ENCODE results near the gene ATL2. TPM values are rescaled to one million over a fixed set of nuclear protein-coding genes. Genes with fewer than 3 reads are reported as not detected.

Gene ATL2
- polyA plus RNA-seq, 3 donors = 7.8 to 28.3 (median 10.8) TPM

DNA sequence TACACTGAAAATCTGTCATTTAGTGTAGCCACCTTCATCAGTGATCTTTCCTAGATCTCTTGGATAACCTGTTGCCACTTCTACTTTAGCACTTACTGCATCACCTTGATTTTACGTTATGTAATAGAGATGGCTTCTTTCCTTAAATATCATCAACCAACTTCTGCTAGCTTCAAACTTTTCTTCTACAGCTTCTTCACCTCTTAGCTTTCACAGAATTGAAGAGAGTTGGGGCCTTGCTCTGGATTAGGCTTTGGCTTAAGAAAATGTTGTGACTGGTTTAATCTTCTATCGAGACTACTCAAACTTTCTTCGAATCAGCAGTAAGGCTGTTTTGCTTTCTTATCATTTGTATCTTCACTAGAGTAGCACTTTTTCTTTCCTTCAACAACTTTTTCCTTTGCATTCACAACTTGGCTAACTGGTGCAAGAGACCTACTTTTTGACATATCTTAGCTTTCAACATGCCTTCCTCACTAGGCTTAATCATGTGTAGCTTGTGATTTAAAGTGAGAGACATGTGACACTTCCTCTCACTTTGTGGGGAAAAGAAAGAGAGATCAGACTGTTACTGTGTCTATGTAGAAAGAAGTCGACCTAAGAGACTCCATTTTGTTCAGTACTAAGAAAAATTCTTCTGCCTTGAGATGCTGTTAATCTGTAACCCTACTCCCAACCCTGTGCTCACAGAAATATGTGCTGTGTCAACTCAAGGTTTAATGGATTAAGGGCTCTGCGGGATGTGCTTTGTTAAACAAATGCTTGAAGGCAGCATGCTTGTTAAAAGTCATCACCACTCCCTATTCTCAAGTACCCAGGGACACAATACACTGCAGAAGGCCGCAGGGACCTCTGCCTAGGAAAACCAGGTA, 99.6 kb downstream of the ATL2 start:
- Histone ChIP-seq H3K4me1 (ENCODE audit: control insufficient read depth in 1 of 2, insufficient read depth in 2 of 2, low read length in 2 of 2) (peaks cover 3 to 8% of the 10 kb centered on the region in 2 donors), H3K9ac (ENCODE audit: insufficient read depth, low read length, poor library complexity, severe bottlenecking) (no peak overlapping the region), H4K20me1 (ENCODE audit: insufficient read depth, low read length) (no peaks in the 10 kb centered on the region), H3K4me2 (replicated peaks; ENCODE audit: extremely low read depth, low read length, poor library complexity, severe bottlenecking) (no peak overlapping the region), H3K36me3 (replicated peaks in 1 of 2; ENCODE audit: control insufficient read depth in 1 of 2, insufficient read depth in 2 of 2, low read length in 2 of 2) (no peaks in the 10 kb centered on the region), H3K27ac (ENCODE audit: low read depth in 1 of 2, low read length in 2 of 2) (no peak overlapping the region), H3K9me3 (replicated peaks in 1 of 2; ENCODE audit: control insufficient read depth in 1 of 2, insufficient read depth in 1 of 2, low read length in 2 of 2) (no peaks in the 10 kb centered on the region), H3K4me3 (replicated peaks in 1 of 3; ENCODE audit: low read depth in 2 of 3, low read length in 3 of 3) (no peak overlapping the region), H3K27me3 (ENCODE audit: control insufficient read depth in 2 of 2, insufficient read depth in 2 of 2, low read length in 2 of 2) (no peaks in the 10 kb centered on the region), H3K79me2 (ENCODE audit: insufficient read depth, low read length) (no peaks in the 10 kb centered on the region), H2AFZ (ENCODE audit: insufficient read depth, low read depth, low read length, poor library complexity, severe bottlenecking) (peak overlapping the region; percentile 12)
- no peak overlapping the region for H3K4me3 Mint-ChIP-seq
- intact Hi-C loops (cut with micrococcal nuclease) = loop anchor here (5.0 to 10.0 kb wide), 3 partner anchors 285 to 883 kb away; no protein-coding TSS in a partner anchor
- WGBS (ENCODE audit: insufficient coverage) = no CpG with 5 or more reads among the region's 6 CpGs
- H3K36me3 Mint-ChIP-seq = peaks cover 2 to 3% of the 10 kb centered on the region in 2 donors
- peaks cover 0 to 3% (median 0%) of the 10 kb centered on the region in 7 donors for H3K9me3 Mint-ChIP-seq
- TF ChIP-seq, protein P1, sequence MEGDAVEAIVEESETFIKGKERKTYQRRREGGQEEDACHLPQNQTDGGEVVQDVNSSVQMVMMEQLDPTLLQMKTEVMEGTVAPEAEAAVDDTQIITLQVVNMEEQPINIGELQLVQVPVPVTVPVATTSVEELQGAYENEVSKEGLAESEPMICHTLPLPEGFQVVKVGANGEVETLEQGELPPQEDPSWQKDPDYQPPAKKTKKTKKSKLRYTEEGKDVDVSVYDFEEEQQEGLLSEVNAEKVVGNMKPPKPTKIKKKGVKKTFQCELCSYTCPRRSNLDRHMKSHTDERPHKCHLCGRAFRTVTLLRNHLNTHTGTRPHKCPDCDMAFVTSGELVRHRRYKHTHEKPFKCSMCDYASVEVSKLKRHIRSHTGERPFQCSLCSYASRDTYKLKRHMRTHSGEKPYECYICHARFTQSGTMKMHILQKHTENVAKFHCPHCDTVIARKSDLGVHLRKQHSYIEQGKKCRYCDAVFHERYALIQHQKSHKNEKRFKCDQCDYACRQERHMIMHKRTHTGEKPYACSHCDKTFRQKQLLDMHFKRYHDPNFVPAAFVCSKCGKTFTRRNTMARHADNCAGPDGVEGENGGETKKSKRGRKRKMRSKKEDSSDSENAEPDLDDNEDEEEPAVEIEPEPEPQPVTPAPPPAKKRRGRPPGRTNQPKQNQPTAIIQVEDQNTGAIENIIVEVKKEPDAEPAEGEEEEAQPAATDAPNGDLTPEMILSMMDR (IDR thresholded peaks at IDR 0.05) = no peak
- no peak for DNase-seq
- peaks cover 5% of the 10 kb centered on the region for H3K4me1 Mint-ChIP-seq
- no peak overlapping the region for H3K27ac Mint-ChIP-seq
- peaks cover 0 to 6% (median 2%) of the 10 kb centered on the region in 3 donors for H3K27me3 Mint-ChIP-seq (ENCODE audit: low read depth in 3 of 3)

DNA sequence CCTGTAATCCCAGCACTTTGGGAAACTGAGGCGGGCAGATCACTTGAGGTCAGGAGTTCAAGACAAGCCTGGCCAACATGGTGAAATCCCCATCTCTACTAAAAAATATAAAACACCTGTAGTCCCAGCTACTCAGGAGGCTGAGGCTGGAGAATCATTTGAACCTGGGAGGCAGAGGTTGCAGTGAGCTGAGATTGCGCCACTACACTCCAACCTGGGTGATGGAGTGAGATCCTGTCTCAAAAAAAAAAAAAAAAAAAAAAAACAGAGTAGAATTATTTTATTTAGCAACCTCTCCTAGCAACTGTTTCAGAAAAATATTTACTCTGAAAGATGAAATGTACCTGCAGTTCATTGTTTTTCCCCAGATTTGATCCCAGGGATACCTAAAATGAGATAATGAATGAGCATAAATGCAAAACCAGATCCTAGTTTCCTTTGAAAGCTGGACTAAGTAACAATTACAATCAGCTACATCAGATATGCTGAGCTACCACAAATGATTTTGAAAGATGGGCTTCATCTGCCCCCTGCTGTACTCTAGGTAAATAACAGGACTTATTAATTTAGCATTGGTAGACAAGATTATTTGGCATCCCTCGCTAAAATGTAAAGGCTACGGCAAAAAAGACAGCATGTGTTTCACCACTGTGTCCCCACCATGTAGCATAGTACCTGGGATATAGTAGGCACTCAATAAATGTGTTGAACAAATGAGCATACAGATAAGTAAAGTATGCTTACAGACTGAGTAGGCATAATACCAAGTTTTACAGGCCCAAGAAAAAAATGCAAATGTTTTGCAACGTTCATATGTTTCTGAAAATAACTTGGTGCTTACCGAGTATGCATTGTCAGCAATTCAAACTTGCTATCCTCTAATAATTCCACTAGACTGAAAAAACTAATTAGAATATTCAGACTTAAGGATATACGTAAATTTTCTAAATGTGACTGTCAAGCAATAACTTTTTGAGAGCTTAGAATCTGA, 102.5 kb downstream of the ATL2 start:
- Histone ChIP-seq H3K27me3 (ENCODE audit: control insufficient read depth in 2 of 2, insufficient read depth in 2 of 2, low read length in 2 of 2) (no peaks in the 10 kb centered on the region), H3K4me1 (ENCODE audit: control insufficient read depth in 1 of 2, insufficient read depth in 2 of 2, low read length in 2 of 2) (peaks cover 3 to 8% of the 10 kb centered on the region in 2 donors), H3K36me3 (replicated peaks in 1 of 2; ENCODE audit: control insufficient read depth in 1 of 2, insufficient read depth in 2 of 2, low read length in 2 of 2) (no peaks in the 10 kb centered on the region), H3K4me3 (replicated peaks in 1 of 3; ENCODE audit: low read depth in 2 of 3, low read length in 3 of 3) (no peak overlapping the region), H4K20me1 (ENCODE audit: insufficient read depth, low read length) (no peaks in the 10 kb centered on the region), H3K27ac (ENCODE audit: low read depth in 1 of 2, low read length in 2 of 2) (no peak overlapping the region), H2AFZ (ENCODE audit: insufficient read depth, low read depth, low read length, poor library complexity, severe bottlenecking) (no peak overlapping the region), H3K79me2 (ENCODE audit: insufficient read depth, low read length) (no peaks in the 10 kb centered on the region), H3K4me2 (replicated peaks; ENCODE audit: extremely low read depth, low read length, poor library complexity, severe bottlenecking) (no peak overlapping the region), H3K9me3 (replicated peaks in 1 of 2; ENCODE audit: control insufficient read depth in 1 of 2, insufficient read depth in 1 of 2, low read length in 2 of 2) (no peaks in the 10 kb centered on the region), H3K9ac (ENCODE audit: insufficient read depth, low read length, poor library complexity, severe bottlenecking) (no peak overlapping the region)
- H3K9me3 Mint-ChIP-seq = peaks cover 0 to 4% (median 0%) of the 10 kb centered on the region in 7 donors
- no peak overlapping the region for H3K4me3 Mint-ChIP-seq
- intact Hi-C loops (cut with micrococcal nuclease) = loop anchor here (2.0 to 10.0 kb wide), 8 partner anchors 197 to 882 kb away; partner anchors contain the start of gene CYP1B1 (in 1 of the 2)
- TF ChIP-seq, protein P1 (IDR thresholded peaks at IDR 0.05) = peak; percentile 84
- peaks cover 2 to 3% of the 10 kb centered on the region in 2 donors for H3K36me3 Mint-ChIP-seq
- H3K4me1 Mint-ChIP-seq = peaks cover 5% of the 10 kb centered on the region
- peak; percentile 68 to 81 (median 76) for DNase-seq
- WGBS (ENCODE audit: insufficient coverage) = no CpG with 5 or more reads among the region's 7 CpGs
- peaks cover 0 to 6% (median under 1%) of the 10 kb centered on the region in 3 donors for H3K27me3 Mint-ChIP-seq (ENCODE audit: low read depth in 3 of 3)
- peak overlapping the region in 5 of 7 donors; percentile 6 to 67 (median 21) for H3K27ac Mint-ChIP-seq
